ENCODE results near the gene CCDC124. TPM values are rescaled to one million over a fixed set of nuclear protein-coding genes. Genes with fewer than 3 reads are reported as not detected.

Gene CCDC124
- total and polyA plus RNA-seq, 2 donors (not counting 1 experiment from before 2014, with no cell fraction given): 37.2 to 44.3 TPM

DNA sequence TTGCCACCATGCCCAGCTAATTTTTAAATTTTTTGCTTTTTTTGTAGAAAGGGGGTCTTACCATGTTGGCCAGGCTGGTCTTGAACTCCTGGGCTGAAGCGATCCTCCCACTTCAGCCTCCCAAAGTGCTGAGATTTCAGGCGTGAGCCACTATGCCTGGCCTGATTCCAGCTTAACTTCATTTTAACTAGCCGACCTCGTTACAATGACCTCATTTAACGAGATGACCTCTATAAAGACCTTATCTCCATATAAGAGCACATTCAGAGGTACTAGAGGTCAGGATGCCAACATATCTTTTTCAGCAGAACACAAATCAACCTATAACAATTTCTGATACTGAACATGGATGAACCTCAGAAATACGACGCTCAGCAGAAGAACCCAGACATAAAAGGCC lies 44.7 kb downstream of the CCDC124 start:
- Histone ChIP-seq H3K79me2 (ENCODE audit: control insufficient read depth, insufficient read depth, low read length) (no peaks in the 10 kb centered on the region), H3K36me3 (ENCODE audit: control insufficient read depth, insufficient read depth, low read length) (no peaks in the 10 kb centered on the region), H3K4me2 (ENCODE audit: extremely low read depth, insufficient read depth, low read length) (no peak overlapping the region), H3K9ac (ENCODE audit: insufficient read depth, low read length) (no peak overlapping the region), H2AFZ (ENCODE audit: low read length) (no peak overlapping the region), H3K4me1 (ENCODE audit: control insufficient read depth, extremely low read depth, insufficient read depth, low read length) (no peaks in the 10 kb centered on the region), H3K27me3 (ENCODE audit: control insufficient read depth, insufficient read depth, low read length) (no peaks in the 10 kb centered on the region), H3K9me3 (ENCODE audit: control insufficient read depth, insufficient read depth, low read depth, low read length) (no peaks in the 10 kb centered on the region), H3K4me3 (replicated peaks in 1 of 4; ENCODE audit: control extremely low read depth in 1 of 4, insufficient read depth in 1 of 4, low read depth in 3 of 4, low read length in 4 of 4) (no peak overlapping the region), H4K20me1 (ENCODE audit: control insufficient read depth, extremely low read depth, insufficient read depth, low read length) (no peaks in the 10 kb centered on the region), H3K27ac (ENCODE audit: insufficient read depth, low read length) (no peak overlapping the region)
- TF ChIP-seq EZH2 (IDR thresholded peaks at IDR 0.05; ENCODE audit: low read length, missing control alignments) (no peak), CTCF (conservative IDR thresholded peaks at IDR 0.05 in 1 of 2, IDR thresholded peaks at IDR 0.05 in 1 of 2; ENCODE audit: low read depth in 1 of 2, low read length in 2 of 2) (no peak)
- DNase-seq (ENCODE audit: low read depth in 2 of 2): no peak

DNA sequence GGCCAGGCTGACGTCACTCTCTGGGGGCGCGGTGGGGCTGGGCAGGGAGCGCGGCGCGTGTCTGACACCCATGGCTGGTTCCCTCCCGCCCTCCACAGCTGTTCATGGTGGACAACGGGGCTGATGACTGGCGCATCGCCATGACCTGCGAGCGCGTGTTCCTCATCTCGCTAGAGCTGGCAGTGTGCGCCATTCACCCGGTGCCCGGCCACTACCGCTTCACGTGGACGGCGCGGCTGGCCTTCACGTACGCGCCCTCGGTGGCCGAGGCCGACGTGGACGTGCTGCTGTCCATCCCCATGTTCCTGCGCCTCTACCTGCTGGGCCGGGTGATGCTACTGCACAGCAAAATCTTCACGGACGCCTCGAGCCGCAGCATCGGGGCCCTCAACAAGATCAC lies 48.8 kb downstream of the CCDC124 start:
- no peak overlapping the region for H3K9ac ChIP-seq (ENCODE audit: insufficient read depth, low read length)
- H2AFZ ChIP-seq (ENCODE audit: low read length): no peak overlapping the region
- no peaks in the 10 kb centered on the region for H4K20me1 ChIP-seq (ENCODE audit: control insufficient read depth, extremely low read depth, insufficient read depth, low read length)
- no peaks in the 10 kb centered on the region for H3K79me2 ChIP-seq (ENCODE audit: control insufficient read depth, insufficient read depth, low read length)
- no peaks in the 10 kb centered on the region for H3K9me3 ChIP-seq (ENCODE audit: control insufficient read depth, insufficient read depth, low read depth, low read length)
- no peaks in the 10 kb centered on the region for H3K4me1 ChIP-seq (ENCODE audit: control insufficient read depth, extremely low read depth, insufficient read depth, low read length)
- no peaks in the 10 kb centered on the region for H3K27me3 ChIP-seq (ENCODE audit: control insufficient read depth, insufficient read depth, low read length)
- no peak for TF ChIP-seq EZH2 (IDR thresholded peaks at IDR 0.05; ENCODE audit: low read length, missing control alignments)
- TF ChIP-seq CTCF (conservative IDR thresholded peaks at IDR 0.05 in 1 of 2, IDR thresholded peaks at IDR 0.05 in 1 of 2; ENCODE audit: low read depth in 1 of 2, low read length in 2 of 2): no peak
- H3K4me3 ChIP-seq (replicated peaks in 1 of 4; ENCODE audit: control extremely low read depth in 1 of 4, insufficient read depth in 1 of 4, low read depth in 3 of 4, low read length in 4 of 4): no peak overlapping the region
- H3K4me2 ChIP-seq (ENCODE audit: extremely low read depth, insufficient read depth, low read length): no peak overlapping the region
- DNase-seq (ENCODE audit: low read depth in 2 of 2): no peak
- H3K36me3 ChIP-seq (ENCODE audit: control insufficient read depth, insufficient read depth, low read length): no peaks in the 10 kb centered on the region
- no peak overlapping the region for H3K27ac ChIP-seq (ENCODE audit: insufficient read depth, low read length)

- no peak overlapping the region for H3K9ac ChIP-seq (ENCODE audit: insufficient read depth, low read length)
- no peaks in the 10 kb centered on the region for H3K9me3 ChIP-seq (ENCODE audit: control insufficient read depth, insufficient read depth, low read depth, low read length)
- H3K36me3 ChIP-seq (ENCODE audit: control insufficient read depth, insufficient read depth, low read length): no peaks in the 10 kb centered on the region
- H3K27me3 ChIP-seq (ENCODE audit: control insufficient read depth, insufficient read depth, low read length): no peaks in the 10 kb centered on the region
- no peaks in the 10 kb centered on the region for H3K4me1 ChIP-seq (ENCODE audit: control insufficient read depth, extremely low read depth, insufficient read depth, low read length)
- TF ChIP-seq CTCF (conservative IDR thresholded peaks at IDR 0.05 in 1 of 2, IDR thresholded peaks at IDR 0.05 in 1 of 2; ENCODE audit: low read depth in 1 of 2, low read length in 2 of 2) (no peak), EZH2 (IDR thresholded peaks at IDR 0.05; ENCODE audit: low read length, missing control alignments) (no peak)
- H3K27ac ChIP-seq (ENCODE audit: insufficient read depth, low read length): no peak overlapping the region
- H4K20me1 ChIP-seq (ENCODE audit: control insufficient read depth, extremely low read depth, insufficient read depth, low read length): no peaks in the 10 kb centered on the region
- no peak overlapping the region for H2AFZ ChIP-seq (ENCODE audit: low read length)
- no peak overlapping the region for H3K4me2 ChIP-seq (ENCODE audit: extremely low read depth, insufficient read depth, low read length)
- H3K79me2 ChIP-seq (ENCODE audit: control insufficient read depth, insufficient read depth, low read length): no peaks in the 10 kb centered on the region
- no peak for DNase-seq (ENCODE audit: low read depth in 2 of 2)
- H3K4me3 ChIP-seq (replicated peaks in 1 of 4; ENCODE audit: control extremely low read depth in 1 of 4, insufficient read depth in 1 of 4, low read depth in 3 of 4, low read length in 4 of 4): no peak overlapping the region
These were observed 49.6 kb downstream of the CCDC124 start for GRCh38 chr19:17982430-17982829.

Data from fibroblast of lung (primary cell).